CD14-positive monocyte (primary cell): ENCODE data around the gene NEMF. TPM values are rescaled to one million over a fixed set of nuclear protein-coding genes. Genes with fewer than 3 reads are reported as not detected.

Experiments
- DNase-seq, 3 donors: peaks; one replicate each; pipeline ENCODE4 v3.0.0-alpha.2; 2011 to 2022
- H2AFZ ChIP-seq: 2 replicates; pipeline ENCODE4 v1.6.0; 2012; ENCODE audit warnings: mild to moderate bottlenecking, low read depth, low read length, inconsistent platforms; ENCODE audit not compliant: insufficient read depth, poor library complexity, severe bottlenecking
- H3K27ac ChIP-seq, 2 donors: 1 replicate in 1 of 2; 2 replicates in 1 of 2; pipeline ENCODE4 v1.5.1; 2012 to 2013; ENCODE audit warnings: low read length in 2 of 2, control low read depth in 1 of 2, inconsistent platforms in 1 of 2, low read depth in 1 of 2, mild to moderate bottlenecking in 1 of 2
- H3K27me3 ChIP-seq, 2 donors: one replicate each; pipeline versions ENCODE4 v1.6.0 to v1.6.1; 2011 to 2013; ENCODE audit warnings: low read length in 2 of 2; ENCODE audit not compliant: control insufficient read depth in 2 of 2, insufficient read depth in 2 of 2
- H3K36me3 ChIP-seq, 2 donors: replicated peaks in 1 of 2; 1 replicate in 1 of 2; 2 replicates in 1 of 2; pipeline versions ENCODE4 v1.5.1 to v1.6.1; 2012 to 2013; ENCODE audit warnings: low read length in 2 of 2, control low read depth in 1 of 2, inconsistent platforms in 1 of 2, mild to moderate bottlenecking in 1 of 2; ENCODE audit not compliant: insufficient read depth in 2 of 2, control insufficient read depth in 1 of 2
- H3K4me1 ChIP-seq, 2 donors: 1 replicate in 1 of 2; 2 replicates in 1 of 2; pipeline versions ENCODE4 v1.5.1 to v1.6.1; 2012 to 2013; ENCODE audit warnings: low read length in 2 of 2, control low read depth in 1 of 2, inconsistent platforms in 1 of 2, mild to moderate bottlenecking in 1 of 2, moderate library complexity in 1 of 2; ENCODE audit not compliant: insufficient read depth in 2 of 2, control insufficient read depth in 1 of 2
- H3K4me2 ChIP-seq: replicated peaks from 2 replicates; pipeline ENCODE3; 2012; ENCODE audit warnings: low read length, moderate library complexity, mild to moderate bottlenecking; ENCODE audit not compliant: poor library complexity, severe bottlenecking; ENCODE audit errors: extremely low read depth
- H3K4me3 ChIP-seq, 3 experiments: fragments of 200-600 bp in 1 of 3; sonication (generic) in 1 of 3; replicated peaks in 1 of 3; 1 replicate in 2 of 3; 2 replicates in 1 of 3; pipeline ENCODE4 v1.5.1; 2011 to 2013; ENCODE audit warnings: low read length in 3 of 3, mild to moderate bottlenecking in 3 of 3, control low read depth in 2 of 3, low read depth in 2 of 3, inconsistent platforms in 1 of 3, moderate library complexity in 1 of 3
- H3K79me2 ChIP-seq: 2 replicates; pipeline ENCODE4 v1.6.0; 2012; ENCODE audit warnings: mild to moderate bottlenecking, control low read depth, inconsistent platforms, low read length, moderate library complexity; ENCODE audit not compliant: insufficient read depth
- H3K9ac ChIP-seq: 2 replicates; pipeline ENCODE4 v1.6.0; 2017; ENCODE audit warnings: low read length, mild to moderate bottlenecking; ENCODE audit not compliant: insufficient read depth, poor library complexity, severe bottlenecking
- H3K9me3 ChIP-seq, 2 donors: replicated peaks in 1 of 2; 1 replicate in 1 of 2; 2 replicates in 1 of 2; pipeline versions ENCODE4 v1.5.1 to v1.6.1; 2012 to 2013; ENCODE audit warnings: low read length in 2 of 2, control low read depth in 1 of 2; ENCODE audit not compliant: control insufficient read depth in 1 of 2, insufficient read depth in 1 of 2
- H4K20me1 ChIP-seq: 2 replicates; pipeline ENCODE4 v1.6.0; 2012; ENCODE audit warnings: mild to moderate bottlenecking, low read length, control low read depth, moderate library complexity; ENCODE audit not compliant: insufficient read depth
- H3K27ac Mint-ChIP-seq, 7 donors: one replicate each; pipeline ENCODE4 v1.8.0; 2020; ENCODE audit warnings: mild to moderate bottlenecking in 7 of 7, mixed read lengths in 7 of 7, moderate library complexity in 6 of 7, inconsistent platforms in 2 of 7
- H3K27me3 Mint-ChIP-seq, 3 donors: one replicate each; pipeline ENCODE4 v1.8.0; 2021 to 2022; ENCODE audit warnings: low read depth in 3 of 3, mild to moderate bottlenecking in 3 of 3, mixed read lengths in 3 of 3, moderate library complexity in 3 of 3, inconsistent platforms in 1 of 3
- H3K36me3 Mint-ChIP-seq, 2 donors: one replicate each; pipeline ENCODE4 v1.8.0; 2020; ENCODE audit warnings: mixed read lengths in 2 of 2, inconsistent platforms in 1 of 2, mild to moderate bottlenecking in 1 of 2
- H3K4me1 Mint-ChIP-seq: one replicate; pipeline ENCODE4 v1.8.0; 2020; ENCODE audit warnings: mild to moderate bottlenecking, mixed read lengths
- H3K4me3 Mint-ChIP-seq, 2 donors: one replicate each; pipeline ENCODE4 v1.8.0; 2020; ENCODE audit warnings: mild to moderate bottlenecking in 2 of 2, mixed read lengths in 2 of 2, moderate library complexity in 1 of 2
- H3K9me3 Mint-ChIP-seq, 7 donors: one replicate each; pipeline ENCODE4 v1.8.0; 2020 to 2022; ENCODE audit warnings: mixed read lengths in 7 of 7, mild to moderate bottlenecking in 6 of 7, moderate library complexity in 6 of 7, inconsistent platforms in 2 of 7
- CTCF ChIP-seq: fragments of 200-600 bp; IDR thresholded peaks from one replicate; pipeline ENCODE4 v1.8.0; 2022; ENCODE audit warnings: antibody characterized with exemption, mild to moderate bottlenecking
- WGBS: methylation state at CpG from one replicate; pipeline ENCODE4 v1.1.5; 2013; ENCODE audit warnings: missing lambda C conversion rate; ENCODE audit not compliant: insufficient coverage; 5-methylcytosine and 5-hydroxymethylcytosine counted together
- intact Hi-C, 2 donors: fragments of 100-400 bp; cut with micrococcal nuclease; formaldehyde crosslinking; loops; one replicate each; pipeline versions ENCODE4 v1.15.0 to v1.15.1; 2023
- polyA plus RNA-seq, 3 donors: library from polyadenylated mRNA; depleted of rRNA in 1 of 3; unstranded in 2 of 3; stranded (reverse) in 1 of 3; fragments of 300-500 nt in 2 of 3; fragments of >200 nt in 1 of 3; fragmentation: Illumina TruSeq in 2 of 3; gene quantifications; 1 replicate in 2 of 3; 2 replicates in 1 of 3; pipeline ENCODE4 v1.2.3, GENCODE V29; 2012 to 2021

Gene NEMF
- polyA plus RNA-seq, 3 donors = 18.3 to 27.6 (median 22.2) TPM

- peaks cover 0 to 1% (median 0%) of the 10 kb centered on the region in 7 donors for H3K9me3 Mint-ChIP-seq
- H3K27ac Mint-ChIP-seq = no peak overlapping the region
- no peak overlapping the region for H2AFZ ChIP-seq
- H3K27ac ChIP-seq = no peak overlapping the region
- no peaks in the 10 kb centered on the region for H3K4me1 Mint-ChIP-seq
- WGBS = no CpG with 5 or more reads among the region's 2 CpGs
- H3K4me2 ChIP-seq = no peak overlapping the region
- no peak for DNase-seq
- H3K4me3 ChIP-seq = no peak overlapping the region
- peaks cover 91 to 100% of the 10 kb centered on the region in 2 donors for H3K36me3 ChIP-seq
- H4K20me1 ChIP-seq = peaks cover 9% of the 10 kb centered on the region
- H3K36me3 Mint-ChIP-seq = peaks cover 76 to 96% of the 10 kb centered on the region in 2 donors
- TF ChIP-seq CTCF = no peak
- intact Hi-C loops = no loop called here
- no peaks in the 10 kb centered on the region for H3K79me2 ChIP-seq
- H3K4me3 Mint-ChIP-seq = no peak overlapping the region
- H3K27me3 ChIP-seq = no peaks in the 10 kb centered on the region
- H3K9me3 ChIP-seq = no peaks in the 10 kb centered on the region
- peaks cover 0 to 1% (median 0%) of the 10 kb centered on the region in 3 donors for H3K27me3 Mint-ChIP-seq
- no peak overlapping the region for H3K9ac ChIP-seq
- H3K4me1 ChIP-seq = no peaks in the 10 kb centered on the region
Measured at GRCh38 chr14:49828640-49829039, 23.9 kb downstream of the NEMF start.

GRCh38 chr14:49820176-49820575 is 32.4 kb downstream of the NEMF start:
- Mint-ChIP-seq H3K4me3 (no peak overlapping the region), H3K36me3 (peaks cover 65 to 91% of the 10 kb centered on the region in 2 donors), H3K9me3 (peaks cover 15 to 27% (median 19%) of the 10 kb centered on the region in 7 donors), H3K4me1 (peaks cover 5% of the 10 kb centered on the region), H3K27me3 (no peaks in the 10 kb centered on the region), H3K27ac (peak overlapping the region in 1 of 7 donors; percentile 4)
- Histone ChIP-seq H3K9ac (no peak overlapping the region), H3K4me3 (no peak overlapping the region), H3K4me2 (no peak overlapping the region), H3K4me1 (no peaks in the 10 kb centered on the region), H3K79me2 (no peaks in the 10 kb centered on the region), H4K20me1 (peaks cover 2% of the 10 kb centered on the region), H3K27me3 (no peaks in the 10 kb centered on the region), H3K27ac (no peak overlapping the region), H3K36me3 (peaks cover 72 to 84% of the 10 kb centered on the region in 2 donors), H2AFZ (no peak overlapping the region), H3K9me3 (peaks cover 13% of the 10 kb centered on the region in 2 donors)
- 98% methylated on average over 11 of the region's 12 CpGs for WGBS
- intact Hi-C loops = no loop called here
- no peak for TF ChIP-seq CTCF
- DNase-seq = no peak
